KOPT-K1 (cell line): ENCODE measurements around the gene TRIM14.
"Not testable (repeated sequence)": the region's sequence is repeated elsewhere in the genome, so short reads cannot be mapped to it uniquely, and the experiment has no call there.

Experiments used
- H3K27ac ChIP-seq: fragments of 200-600 bp; sonication (generic); 2 replicates; pipeline ENCODE4 v1.5.1; 2016; ENCODE audit warnings: antibody characterized with exemption, mild to moderate bottlenecking, low read depth, low read length; ENCODE audit not compliant: poor library complexity, severe bottlenecking
- H3K36me3 ChIP-seq: fragments of 200-600 bp; sonication (generic); 2 replicates; pipeline ENCODE4 v1.5.1; 2017; ENCODE audit warnings: antibody characterized with exemption, mild to moderate bottlenecking, low read length, moderate library complexity; ENCODE audit not compliant: insufficient read depth
- H3K9me3 ChIP-seq: fragments of 200-600 bp; sonication (generic); 2 replicates; pipeline ENCODE4 v1.5.1; 2017; ENCODE audit warnings: antibody characterized with exemption, low read length, mild to moderate bottlenecking; ENCODE audit not compliant: insufficient read depth, poor library complexity, severe bottlenecking

TRIM14 gene

DNA sequence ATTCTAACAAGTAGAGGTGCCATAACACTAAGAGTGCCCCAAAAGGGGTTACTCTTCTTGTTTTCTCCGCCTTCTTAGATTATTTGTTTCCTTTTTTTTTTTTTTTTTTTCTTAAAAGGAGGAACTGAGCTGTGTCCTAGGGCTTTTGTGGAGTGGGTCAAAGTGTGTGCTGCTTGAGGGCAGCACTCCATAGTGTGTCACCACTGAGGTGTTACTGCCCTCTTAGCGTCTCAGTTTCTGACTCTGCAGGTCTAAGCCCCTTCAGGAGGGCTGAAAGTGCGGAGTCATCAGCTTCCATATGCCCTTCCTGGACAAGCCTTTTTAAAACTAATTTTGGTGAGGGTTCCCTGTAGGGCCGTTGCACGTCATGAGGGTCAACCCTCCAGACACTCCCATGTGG lies 75.1 kb downstream of the TRIM14 start:
- Histone ChIP-seq H3K27ac (no peak overlapping the region), H3K9me3 (no peaks in the 10 kb centered on the region), H3K36me3 (no peaks in the 10 kb centered on the region)

DNA sequence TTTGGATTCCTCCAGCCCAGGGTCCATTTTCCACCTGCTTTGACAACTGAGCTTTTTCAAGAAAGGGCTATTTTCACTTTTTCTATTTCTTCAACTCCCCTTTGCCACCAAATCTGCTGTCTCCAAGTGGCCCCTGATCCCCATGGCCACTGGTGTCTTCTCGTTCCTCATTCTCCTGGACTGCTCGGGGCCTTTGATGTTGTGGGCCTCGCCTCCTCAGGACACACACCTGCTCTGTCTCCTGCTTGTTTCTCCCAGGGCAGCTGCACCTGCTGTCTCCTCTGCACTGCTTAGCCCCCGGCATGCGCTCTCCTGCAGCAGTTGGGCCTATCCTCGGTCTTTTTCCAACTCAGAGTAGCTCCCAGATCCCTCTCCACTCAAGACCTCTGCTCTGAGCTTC lies 78.8 kb downstream of the TRIM14 start:
- Histone ChIP-seq H3K27ac (no peak overlapping the region), H3K9me3 (no peaks in the 10 kb centered on the region), H3K36me3 (no peaks in the 10 kb centered on the region)

DNA sequence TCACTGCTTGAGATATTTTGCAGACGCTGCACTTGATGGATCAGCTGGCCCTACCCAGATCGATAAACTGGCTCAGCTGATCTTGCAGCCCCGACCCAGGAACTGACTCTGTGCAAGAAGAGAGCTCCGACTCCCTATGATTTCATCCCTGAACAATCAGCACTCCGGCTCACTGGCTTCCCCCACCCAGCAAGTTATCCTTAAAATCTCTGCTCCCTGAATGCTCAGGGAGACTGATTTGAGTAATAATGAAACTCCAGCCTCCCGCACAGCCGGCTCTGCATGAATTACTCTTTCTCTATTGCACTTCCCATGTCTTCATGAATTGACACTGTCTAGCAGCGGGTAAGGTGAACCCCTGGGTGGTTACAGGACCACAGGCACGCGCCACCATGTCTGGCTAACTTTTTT lies 79.4 kb downstream of the TRIM14 start:
- no peak overlapping the region for H3K27ac ChIP-seq
- no peaks in the 10 kb centered on the region for H3K36me3 ChIP-seq
- no peaks in the 10 kb centered on the region for H3K9me3 ChIP-seq

DNA sequence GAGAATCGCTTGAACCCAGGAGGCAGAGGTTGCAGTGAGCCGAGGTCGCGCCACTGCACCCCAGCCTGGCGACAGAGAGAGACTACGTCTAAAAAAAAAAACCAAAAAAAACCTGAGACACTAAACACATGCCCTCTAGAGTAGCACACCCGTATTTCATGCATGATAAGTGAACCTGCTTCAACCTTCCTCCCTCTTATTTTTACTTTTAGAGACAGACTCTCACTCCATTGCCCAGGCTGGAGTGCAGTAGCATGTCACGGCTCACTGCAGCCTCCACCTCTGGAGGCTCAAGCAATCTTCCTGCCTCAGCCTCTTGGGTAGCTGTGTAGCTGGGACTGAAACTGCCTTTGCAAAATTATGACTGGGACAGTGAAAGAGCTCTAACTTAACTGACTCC lies 80.1 kb downstream of the TRIM14 start:
- Histone ChIP-seq H3K36me3 (no peaks in the 10 kb centered on the region), H3K27ac (no peak overlapping the region), H3K9me3 (no peaks in the 10 kb centered on the region)

DNA sequence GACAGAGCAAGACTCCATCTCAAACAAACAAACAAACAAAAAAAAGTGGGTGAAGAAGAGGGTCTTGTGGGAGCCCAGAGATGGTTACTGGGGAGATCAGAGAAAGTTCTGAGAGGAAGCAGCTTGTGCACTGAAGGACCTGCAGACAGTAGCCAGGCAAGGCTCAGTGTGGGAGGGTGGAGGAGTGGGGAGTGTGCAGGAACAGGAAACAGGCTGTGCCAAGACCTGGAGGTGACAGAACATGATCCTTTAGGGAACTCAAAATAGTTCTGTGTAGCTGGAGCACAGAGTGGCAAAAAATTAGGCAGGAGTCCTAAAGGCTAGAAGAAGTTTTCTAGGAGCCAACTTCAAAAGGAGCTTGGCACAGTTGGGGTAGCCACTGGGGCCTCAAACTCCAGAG lies 81.7 kb downstream of the TRIM14 start:
- H3K36me3 ChIP-seq: no peaks in the 10 kb centered on the region
- H3K27ac ChIP-seq: no peak overlapping the region
- H3K9me3 ChIP-seq: no peaks in the 10 kb centered on the region

DNA sequence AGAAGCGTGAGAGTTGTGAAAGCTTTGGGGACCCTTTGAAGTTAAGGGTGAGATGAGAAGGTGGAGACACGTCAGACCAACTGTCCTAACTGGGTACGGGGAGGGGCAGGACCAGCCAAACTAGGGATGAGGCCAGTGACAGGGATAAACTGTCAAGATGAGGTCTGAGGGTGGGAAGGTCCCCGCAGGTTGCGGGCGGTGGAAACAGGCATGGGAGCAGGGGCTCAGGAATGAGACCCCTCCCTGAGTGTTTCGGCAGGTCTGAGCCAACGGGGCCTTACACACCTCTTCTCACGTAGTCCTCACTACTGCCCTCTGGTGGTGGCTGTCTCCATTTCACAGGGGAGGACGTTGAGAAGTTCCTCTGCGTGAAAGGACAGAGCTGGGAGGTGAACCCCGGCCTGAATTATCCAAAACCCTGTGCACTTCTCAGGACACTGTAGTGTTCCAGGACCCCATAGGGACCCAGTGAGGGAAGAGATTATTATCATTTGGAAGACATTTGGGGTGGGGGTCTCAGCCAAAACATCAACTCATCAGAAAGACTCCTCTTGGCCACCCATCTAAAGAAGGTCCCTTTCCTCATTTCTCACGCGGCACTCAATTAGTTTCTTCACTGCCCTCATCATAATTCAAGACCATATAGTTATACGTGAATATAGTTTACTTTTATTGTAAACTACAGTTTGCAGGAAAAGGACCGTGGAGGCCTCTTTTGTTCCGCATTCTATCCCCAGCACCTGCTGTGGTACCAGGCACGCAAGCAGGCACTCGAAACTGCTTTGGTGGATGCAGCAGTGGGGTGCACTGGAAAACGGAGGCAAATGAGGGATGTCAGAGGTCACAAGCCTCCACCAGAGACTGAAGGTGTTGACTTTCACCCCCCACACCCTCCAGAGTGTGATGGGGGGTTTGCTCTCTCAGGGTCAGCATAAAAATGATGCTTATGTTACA lies 84.2 kb downstream of the TRIM14 start:
- Histone ChIP-seq H3K27ac (no peak overlapping the region), H3K36me3 (no peaks in the 10 kb centered on the region), H3K9me3 (no peaks in the 10 kb centered on the region)

DNA sequence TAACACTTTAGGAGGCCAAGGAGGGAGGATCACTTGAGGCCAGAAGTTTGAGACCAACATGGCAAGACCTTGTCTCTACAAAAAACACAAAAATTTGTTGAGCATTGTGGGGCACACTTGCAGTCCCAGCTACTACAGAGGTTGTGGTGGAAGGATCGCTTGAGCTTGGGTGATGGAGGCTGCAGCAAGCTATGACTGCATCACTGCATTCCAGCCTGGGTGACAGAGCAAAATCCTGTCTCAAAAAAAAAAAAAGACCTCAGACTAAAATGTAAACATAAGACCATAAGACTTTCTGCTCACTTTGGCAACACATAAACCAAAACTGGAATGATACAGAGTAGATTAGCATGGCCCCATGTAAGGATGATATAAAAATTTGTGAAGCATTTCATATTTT lies 87.1 kb downstream of the TRIM14 start:
- no peak overlapping the region for H3K27ac ChIP-seq
- H3K36me3 ChIP-seq: no peaks in the 10 kb centered on the region
- H3K9me3 ChIP-seq: no peaks in the 10 kb centered on the region

DNA sequence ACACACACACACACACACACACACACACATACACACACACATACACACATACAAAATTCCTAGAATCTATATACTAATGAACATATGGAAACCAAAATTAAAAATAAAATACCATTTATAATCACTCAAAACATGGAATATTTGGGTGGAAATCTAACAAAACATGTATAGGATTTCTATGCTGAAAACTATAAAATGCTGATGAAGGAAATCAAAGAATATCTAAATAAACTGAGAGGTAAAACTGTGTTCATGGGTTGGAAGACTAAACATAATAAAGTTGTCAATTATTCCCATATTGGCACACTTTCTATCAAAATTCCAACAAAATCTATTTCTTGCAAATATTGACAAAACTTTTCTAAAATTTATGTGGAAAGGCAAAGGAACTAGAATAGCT lies 87.9 kb downstream of the TRIM14 start:
- Histone ChIP-seq H3K27ac (no peak overlapping the region), H3K9me3 (no peaks in the 10 kb centered on the region), H3K36me3 (no peaks in the 10 kb centered on the region)

DNA sequence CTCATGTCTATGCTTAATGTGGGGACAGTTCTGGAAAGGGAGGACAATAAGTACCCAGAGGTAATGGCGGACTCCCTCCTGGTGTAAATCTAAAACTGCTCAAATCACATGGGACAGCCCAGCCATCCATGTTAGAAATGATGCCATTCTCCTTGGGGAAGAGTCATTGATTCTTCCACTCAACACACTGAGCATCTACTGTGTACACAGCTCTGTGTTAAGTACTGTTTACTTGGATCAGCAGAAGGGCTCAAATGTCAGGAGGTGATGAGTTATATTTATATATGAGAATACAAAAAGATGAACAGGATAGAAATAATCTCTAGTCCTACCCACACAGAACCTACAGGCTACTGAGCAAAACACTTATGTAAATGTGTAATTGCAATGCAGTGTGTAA lies 94.3 kb downstream of the TRIM14 start:
- no peaks in the 10 kb centered on the region for H3K9me3 ChIP-seq
- H3K36me3 ChIP-seq: peaks cover 22% of the 10 kb centered on the region; the same call in 1 of the 2 replicates
- H3K27ac ChIP-seq: no peak overlapping the region

DNA sequence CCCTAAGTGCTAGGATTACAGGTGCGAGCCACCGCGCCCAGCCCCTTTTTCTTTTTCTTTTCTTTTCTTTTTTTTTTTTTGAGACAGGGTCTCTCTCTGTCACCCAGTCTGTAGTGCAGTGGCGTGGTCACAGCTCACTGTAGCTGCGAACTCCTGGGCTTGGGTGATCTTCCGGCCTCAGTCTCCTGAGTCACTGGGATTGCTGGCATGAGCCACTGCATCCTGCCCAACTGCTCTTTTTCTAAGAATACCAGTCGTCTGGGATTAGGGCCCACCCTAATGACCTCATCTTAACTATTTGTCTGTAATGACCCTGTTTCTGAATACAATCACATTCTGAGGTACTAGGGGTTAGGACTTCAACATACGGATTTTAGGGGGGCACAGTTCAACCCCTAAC lies 96.6 kb downstream of the TRIM14 start:
- Histone ChIP-seq H3K27ac (no peak overlapping the region), H3K9me3 (no peaks in the 10 kb centered on the region), H3K36me3 (peaks cover 45% of the 10 kb centered on the region)

DNA sequence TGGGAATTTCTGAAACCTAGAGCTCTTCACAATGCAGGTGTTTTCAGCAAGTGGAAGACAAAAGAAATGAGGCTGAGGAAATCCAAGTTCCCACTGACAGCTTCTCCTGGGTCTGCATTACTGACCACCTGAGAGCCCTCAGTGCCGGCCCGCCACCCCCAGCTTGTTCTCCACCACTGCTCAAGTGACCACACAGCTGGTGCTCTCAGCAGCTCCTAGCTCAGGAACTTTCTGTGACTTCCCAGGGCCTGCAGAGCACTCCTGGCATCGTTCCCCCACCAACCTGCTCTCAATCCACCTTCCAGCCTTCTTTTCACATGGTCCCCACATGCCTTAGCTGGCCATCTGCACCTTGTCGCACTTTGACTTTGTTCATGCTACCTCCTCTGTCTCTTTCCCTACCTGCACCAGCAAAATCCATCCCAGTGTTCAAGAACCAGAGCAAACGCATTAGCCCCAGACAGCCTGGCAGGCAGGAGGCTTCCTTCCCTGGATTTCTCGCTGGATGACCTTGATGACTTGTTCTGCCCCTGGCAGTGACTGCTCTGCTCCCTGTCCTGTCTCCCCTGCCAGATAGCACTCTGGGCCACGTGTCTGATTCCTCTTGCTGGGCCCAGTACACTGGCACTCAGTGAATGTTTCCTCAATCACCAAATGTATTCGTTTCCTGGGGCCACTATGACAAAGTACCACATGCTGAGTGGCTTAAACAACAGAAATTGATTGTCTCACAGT lies 97.5 kb downstream of the TRIM14 start:
- no peaks in the 10 kb centered on the region for H3K9me3 ChIP-seq
- H3K36me3 ChIP-seq: peaks cover 55% of the 10 kb centered on the region
- H3K27ac ChIP-seq: no peak overlapping the region

DNA sequence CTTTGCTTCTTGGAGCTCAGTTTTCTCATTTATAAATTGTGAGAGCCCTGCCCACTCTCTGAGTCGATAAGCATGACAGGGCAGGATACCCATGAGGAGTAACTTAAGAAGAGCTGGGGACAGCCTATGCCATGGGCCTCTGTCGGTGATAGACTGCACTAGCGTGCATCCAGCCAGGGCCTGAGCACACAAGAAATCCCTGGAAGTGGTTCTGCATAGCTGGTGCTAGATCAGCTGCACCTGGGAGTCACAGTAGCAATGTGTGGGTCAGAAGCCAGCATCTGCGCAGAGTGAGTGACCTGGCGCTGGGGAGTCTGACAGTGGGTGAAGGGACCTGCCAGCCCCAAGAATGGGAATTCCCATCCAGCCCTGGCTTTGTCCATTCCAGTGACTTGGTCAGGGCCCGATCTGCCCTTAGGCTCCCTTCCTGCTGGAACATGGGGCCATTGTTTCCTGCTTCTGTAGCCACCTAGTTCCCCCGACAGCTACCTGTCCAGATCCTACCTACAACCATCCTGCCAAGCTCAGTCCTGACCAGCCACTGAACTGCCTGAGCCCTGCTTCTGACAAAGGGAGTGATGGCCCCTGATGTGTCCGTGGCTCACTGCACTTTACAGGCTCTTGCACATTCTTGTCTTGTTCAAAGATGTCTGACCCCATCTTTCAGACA lies 98.4 kb downstream of the TRIM14 start:
- Histone ChIP-seq H3K9me3 (no peaks in the 10 kb centered on the region), H3K27ac (no peak overlapping the region), H3K36me3 (peaks cover 63% of the 10 kb centered on the region)

DNA sequence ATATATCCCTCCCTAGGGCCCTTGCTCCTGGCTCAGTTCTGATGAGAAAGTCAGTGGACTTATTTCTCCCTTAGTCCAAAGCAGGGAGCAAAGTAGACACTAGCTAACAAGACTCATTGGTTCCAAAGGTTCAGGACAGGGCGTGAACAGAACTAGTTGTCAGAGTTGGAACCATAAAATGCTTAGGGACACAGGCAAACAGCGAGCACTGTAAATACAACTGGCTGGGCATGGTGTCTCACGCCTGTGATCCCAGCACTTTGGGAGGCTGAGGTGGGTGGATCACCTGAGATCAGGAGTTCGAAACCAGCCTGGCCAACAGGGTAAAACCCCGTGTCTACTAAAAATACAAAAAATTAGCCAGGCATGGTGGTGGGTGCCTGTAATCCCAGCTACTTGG lies 99.2 kb downstream of the TRIM14 start:
- peaks cover 71% of the 10 kb centered on the region for H3K36me3 ChIP-seq
- not testable (repeated sequence) for H3K9me3 ChIP-seq, H3K27ac ChIP-seq
